GM23248 (cell line): Measurements from ENCODE around the gene FAM228B. TPM values are rescaled to one million over a fixed set of nuclear protein-coding genes. Genes with fewer than 3 reads are reported as not detected.

Experiments used
- DNase-seq: peaks from one replicate; pipeline ENCODE4 v3.0.0-alpha.2; 2015
- H2AFZ ChIP-seq: fragments of 200-600 bp; sonication (generic); 2 replicates; pipeline ENCODE4 v1.6.1; 2016; ENCODE audit warnings: antibody characterized with exemption
- H3F3A ChIP-seq: fragments of 200-600 bp; sonication (generic); 2 replicates; pipeline ENCODE4 v1.6.1; 2016; ENCODE audit warnings: mild to moderate bottlenecking, antibody characterized with exemption, mixed run types; ENCODE audit not compliant: insufficient read depth
- H3K27ac ChIP-seq: fragments of 200-600 bp; sonication (generic); 2 replicates; pipeline ENCODE4 v1.5.1; 2016; ENCODE audit warnings: mild to moderate bottlenecking
- H3K27me3 ChIP-seq: fragments of 200-600 bp; sonication (generic); replicated peaks from 2 replicates; pipeline ENCODE4 v1.6.1; 2016; ENCODE audit warnings: mild to moderate bottlenecking; ENCODE audit not compliant: insufficient read depth
- H3K36me3 ChIP-seq: fragments of 200-600 bp; sonication (generic); 2 replicates; pipeline ENCODE4 v1.6.1; 2016; ENCODE audit warnings: low read depth, mild to moderate bottlenecking
- H3K4me1 ChIP-seq: fragments of 200-600 bp; sonication (generic); 2 replicates; pipeline ENCODE4 v1.6.1; 2016; ENCODE audit warnings: mild to moderate bottlenecking; ENCODE audit not compliant: insufficient read depth
- H3K4me2 ChIP-seq: fragments of 200-600 bp; sonication (generic); one replicate; pipeline ENCODE4 v1.6.1; 2016; ENCODE audit warnings: mild to moderate bottlenecking; ENCODE audit not compliant: unreplicated experiment
- H3K4me3 ChIP-seq: fragments of 200-600 bp; sonication (generic); 2 replicates; pipeline ENCODE4 v1.5.1; 2016; ENCODE audit warnings: mild to moderate bottlenecking
- H3K79me2 ChIP-seq: fragments of 200-600 bp; sonication (generic); 2 replicates; pipeline ENCODE4 v1.6.1; 2016; ENCODE audit warnings: mild to moderate bottlenecking; ENCODE audit not compliant: insufficient read depth
- H3K9ac ChIP-seq: fragments of 200-600 bp; sonication (generic); 2 replicates; pipeline ENCODE4 v1.6.1; 2016; ENCODE audit warnings: mild to moderate bottlenecking
- H3K9me2 ChIP-seq: fragments of 200-600 bp; sonication (generic); 2 replicates; pipeline ENCODE4 v1.6.1; 2016; ENCODE audit warnings: mixed run types, mild to moderate bottlenecking, moderate library complexity; ENCODE audit not compliant: insufficient read depth
- H3K9me3 ChIP-seq: fragments of 200-600 bp; sonication (generic); one replicate; pipeline ENCODE4 v1.6.1; 2017; ENCODE audit warnings: low read depth
- H4K20me1 ChIP-seq: fragments of 200-600 bp; sonication (generic); 2 replicates; pipeline ENCODE4 v1.6.0; 2016; ENCODE audit not compliant: insufficient read depth
- EZH2 ChIP-seq: fragments of 200-600 bp; sonication (generic); IDR thresholded peaks from 2 replicates; pipeline ENCODE4 v1.6.1; 2018; ENCODE audit warnings: antibody characterized with exemption, mild to moderate bottlenecking; ENCODE audit not compliant: insufficient read depth, poor library complexity, severe bottlenecking
- EZH2phosphoT487 ChIP-seq: fragments of 200-600 bp; sonication (generic); IDR thresholded peaks from 2 replicates; pipeline ENCODE4 v1.6.1; 2018; ENCODE audit warnings: antibody characterized with exemption, moderate library complexity, mild to moderate bottlenecking, low read depth; ENCODE audit not compliant: insufficient read depth
- WGBS, 2 experiments: methylation state at CpG; one replicate each; pipeline ENCODE4 v1.1.6; 2015 to 2017; ENCODE audit warnings: low lambda C conversion rate in 2 of 2, low coverage in 1 of 2; ENCODE audit errors: missing lambda C conversion rate in 2 of 2; 5-methylcytosine and 5-hydroxymethylcytosine counted together
- in situ Hi-C: fragments of 300-500 bp; cut with MboI; formaldehyde crosslinking; loops from 2 replicates; pipeline ENCODE4 v1.15.0; 2020
- polyA plus RNA-seq: library from polyadenylated mRNA; unstranded; fragments of >200 nt; fragmentation: Nextera tagmentation; extraction: Ambion mirVana; gene quantifications from 2 replicates; pipeline ENCODE4 v1.2.1, GENCODE V29; 2016
- total RNA-seq: library from RNA; depleted of rRNA; stranded (reverse); fragments of >200 nt; shearing (Covaris generic); gene quantifications from 2 replicates; pipeline ENCODE4 v1.2.3, GENCODE V29; 2014

FAM228B gene
- total and polyA plus RNA-seq, 2 experiments from 2014 or later, result 15.1 to 22.4 TPM

GRCh38 chr2:24082787-24083566 is 40.3 kb upstream of the FAM228B start:
- Histone ChIP-seq H3K27ac (peak overlapping the region; percentile 77), H2AFZ (peak overlapping the region; percentile 97), H3K9ac (peak overlapping the region; percentile 87), H3F3A (peaks cover 21% of the 10 kb centered on the region), H3K9me3 (no peaks in the 10 kb centered on the region), H3K4me3 (peak overlapping the region; percentile 90), H3K4me1 (0 out of 2 replicates have a peak, but pooled peaks cover 6% of the 10 kb centered on the region), H3K27me3 (no peaks in the 10 kb centered on the region), H3K4me2 (peak overlapping the region; percentile 93), H3K36me3 (peaks cover 6% of the 10 kb centered on the region; the same call in 1 of the 2 replicates), H3K79me2 (peaks cover 12% of the 10 kb centered on the region; the same call in 1 of the 2 replicates), H3K9me2 (no peaks in the 10 kb centered on the region), H4K20me1 (no peaks in the 10 kb centered on the region)
- TF ChIP-seq EZH2 (no peak), EZH2phosphoT487 (no peak)
- WGBS, 2 experiments, result 69 to 75% methylated on average over 8 of the region's 8 CpGs
- DNase-seq, result peak; percentile 4
- in situ Hi-C loops, result no loop called here

GRCh38 chr2:24083567-24084385 is 39.5 kb upstream of the FAM228B start:
- peak overlapping the region; percentile 97 for H2AFZ ChIP-seq
- peak overlapping the region; percentile 77 for H3K27ac ChIP-seq
- H3K9me2 ChIP-seq, result no peaks in the 10 kb centered on the region
- in situ Hi-C loops, result no loop called here
- H3K9ac ChIP-seq, result peak overlapping the region; percentile 87
- 0 out of 2 replicates have a peak, but pooled peaks cover 6% of the 10 kb centered on the region for H3K4me1 ChIP-seq
- H3K79me2 ChIP-seq, result peaks cover 12% of the 10 kb centered on the region; the same call in 1 of the 2 replicates
- H4K20me1 ChIP-seq, result no peaks in the 10 kb centered on the region
- H3K9me3 ChIP-seq, result no peaks in the 10 kb centered on the region
- no peak for TF ChIP-seq EZH2
- no peak for TF ChIP-seq EZH2phosphoT487
- H3K36me3 ChIP-seq, result peaks cover 6% of the 10 kb centered on the region; the same call in 1 of the 2 replicates
- DNase-seq, result peak; percentile 83
- H3K4me2 ChIP-seq, result peak overlapping the region; percentile 93
- WGBS, 2 experiments, result 1 to 2% methylated on average over 30 of the region's 30 CpGs
- H3F3A ChIP-seq, result peaks cover 13% of the 10 kb centered on the region
- peak overlapping the region; percentile 90 for H3K4me3 ChIP-seq
- H3K27me3 ChIP-seq, result no peaks in the 10 kb centered on the region

- H3K9me3 ChIP-seq, result no peaks in the 10 kb centered on the region
- no peak for TF ChIP-seq EZH2phosphoT487
- TF ChIP-seq EZH2, result no peak
- H3K9ac ChIP-seq, result peak within 1 kb of the TSS; percentile 87
- H4K20me1 ChIP-seq, result no peaks in the 10 kb centered on the region
- H3K4me3 ChIP-seq, result peak within 1 kb of the TSS; percentile 90
- H2AFZ ChIP-seq, result peak within 1 kb of the TSS; percentile 97
- H3K27ac ChIP-seq, result peak within 1 kb of the TSS; percentile 77
- 0 out of 2 replicates have a peak, but pooled peaks cover 6% of the 10 kb centered on the region for H3K4me1 ChIP-seq
- 0 out of 2 replicates have a peak, but pooled peaks cover 10% of the 10 kb centered on the region for H3F3A ChIP-seq
- no peaks in the 10 kb centered on the region for H3K9me2 ChIP-seq
- peaks cover 6% of the 10 kb centered on the region; the same call in 1 of the 2 replicates for H3K36me3 ChIP-seq
- peak; percentile 94 for DNase-seq
- peak within 1 kb of the TSS; percentile 93 for H3K4me2 ChIP-seq
- 0% methylated on average over 28 to 40 of the region's 44 CpGs for WGBS, 2 experiments
- peaks cover 12% of the 10 kb centered on the region; the same call in 1 of the 2 replicates for H3K79me2 ChIP-seq
- in situ Hi-C loops, result no loop called here
- no peaks in the 10 kb centered on the region for H3K27me3 ChIP-seq
These were observed 38.7 kb upstream of the FAM228B start, which contains the start of gene TP53I3 for GRCh38 chr2:24084386-24085199. TP53I3 (minus strand) TSS chr2:24084834; CDS start chr2:24084326, 508 bp downstream.

GRCh38 chr2:24085200-24085489 is 38.1 kb upstream of the FAM228B start:
- H3K4me2 ChIP-seq, result peak overlapping the region; percentile 85
- no peaks in the 10 kb centered on the region for H4K20me1 ChIP-seq
- in situ Hi-C loops, result no loop called here
- peak; percentile 58 for DNase-seq
- 0 out of 2 replicates have a peak, but pooled peaks cover 6% of the 10 kb centered on the region for H3K4me1 ChIP-seq
- H2AFZ ChIP-seq, result peak overlapping the region; percentile 97
- H3K36me3 ChIP-seq, result peaks cover 6% of the 10 kb centered on the region; the same call in 1 of the 2 replicates
- no peaks in the 10 kb centered on the region for H3K27me3 ChIP-seq
- no peaks in the 10 kb centered on the region for H3K9me3 ChIP-seq
- WGBS, 2 experiments, result 11 to 12% methylated on average over 10 to 11 of the region's 11 CpGs
- no peaks in the 10 kb centered on the region for H3K9me2 ChIP-seq
- 0 out of 2 replicates have a peak, but pooled peaks cover 10% of the 10 kb centered on the region for H3F3A ChIP-seq
- H3K27ac ChIP-seq, result peak overlapping the region; percentile 77
- peak overlapping the region; percentile 90 for H3K4me3 ChIP-seq
- TF ChIP-seq EZH2 (no peak), EZH2phosphoT487 (no peak)
- peaks cover 12% of the 10 kb centered on the region; the same call in 1 of the 2 replicates for H3K79me2 ChIP-seq
- peak overlapping the region; percentile 87 for H3K9ac ChIP-seq
